ENCODE measurements around the gene CHPF2.

CHPF2 gene

DNA sequence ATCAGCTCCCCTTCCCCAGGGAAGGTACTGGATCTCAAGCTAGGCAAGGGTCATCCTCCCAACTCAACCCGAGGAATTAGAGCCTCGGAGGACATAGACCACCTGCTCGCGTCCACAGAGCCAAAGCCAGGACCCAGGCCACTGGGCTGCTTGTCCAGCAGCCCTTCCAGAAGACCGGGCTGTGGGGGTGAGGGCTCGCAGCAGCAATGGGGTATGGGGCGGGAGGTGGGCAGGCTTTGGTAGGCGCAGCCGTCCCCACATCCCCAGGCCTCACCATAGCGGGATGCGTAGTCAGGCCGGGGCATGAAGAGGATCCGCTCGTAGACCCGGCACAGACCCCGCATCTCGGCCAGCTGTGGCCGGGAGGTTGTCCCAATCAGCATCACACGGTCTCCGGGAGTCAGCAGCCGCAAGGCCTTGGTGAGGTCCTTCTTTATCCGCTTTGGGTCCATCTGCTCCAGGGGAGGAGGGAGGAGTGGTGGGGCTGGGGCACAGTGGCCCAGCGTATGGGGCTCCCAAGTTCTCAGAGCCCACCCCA is 40.2 kb upstream of the CHPF2 start:
- Histone ChIP-seq H3K4ac (ENCODE audit: low read depth, low read length) (no peak overlapping the region), H2BK12ac (ENCODE audit: low read length) (no peak overlapping the region), H4K8ac (ENCODE audit: low read depth, low read length) (no peak overlapping the region), H3K36me3 (ENCODE audit: control insufficient read depth in 1 of 2, insufficient read depth in 2 of 2, low read length in 2 of 2) (no peaks in the 10 kb centered on the region), H3K27me3 (ENCODE audit: insufficient read depth, low read length) (no peaks in the 10 kb centered on the region), H3K79me1 (ENCODE audit: low read length) (no peaks in the 10 kb centered on the region), H3K9me3 (ENCODE audit: insufficient read depth, low read depth, low read length) (no peaks in the 10 kb centered on the region), H4K91ac (ENCODE audit: low read depth, low read length) (no peak overlapping the region), H3K79me2 (ENCODE audit: control insufficient read depth, insufficient read depth, low read length, poor library complexity) (no peaks in the 10 kb centered on the region), H4K12ac (ENCODE audit: low read depth, low read length) (no peak overlapping the region), H3K4me1 (ENCODE audit: control insufficient read depth in 1 of 2, insufficient read depth in 2 of 2, low read length in 2 of 2) (no peaks in the 10 kb centered on the region), H3K27ac (ENCODE audit: low read depth, low read length) (no peak overlapping the region), H2BK120ac (ENCODE audit: insufficient read depth, low read length, poor library complexity) (no peak overlapping the region), H3K9ac (ENCODE audit: low read length) (no peak overlapping the region), H2AFZ (ENCODE audit: insufficient read depth, low read length, poor library complexity) (no peak overlapping the region), H3K14ac (ENCODE audit: low read length) (no peak overlapping the region), H3K4me2 (ENCODE audit: low read length) (no peak overlapping the region), H3K18ac (ENCODE audit: low read length) (no peak overlapping the region), H3K4me3 (ENCODE audit: low read depth, low read length) (no peak overlapping the region), H3K23ac (ENCODE audit: low read length) (no peak overlapping the region), H2AK5ac (ENCODE audit: low read length) (no peak overlapping the region), H2BK5ac (ENCODE audit: low read depth, low read length, poor library complexity) (no peak overlapping the region)
- WGBS (ENCODE audit: extremely low coverage, insufficient coverage, insufficient read length): no CpG with 5 or more reads among the region's 23 CpGs
- DNase-seq: no peak

DNA sequence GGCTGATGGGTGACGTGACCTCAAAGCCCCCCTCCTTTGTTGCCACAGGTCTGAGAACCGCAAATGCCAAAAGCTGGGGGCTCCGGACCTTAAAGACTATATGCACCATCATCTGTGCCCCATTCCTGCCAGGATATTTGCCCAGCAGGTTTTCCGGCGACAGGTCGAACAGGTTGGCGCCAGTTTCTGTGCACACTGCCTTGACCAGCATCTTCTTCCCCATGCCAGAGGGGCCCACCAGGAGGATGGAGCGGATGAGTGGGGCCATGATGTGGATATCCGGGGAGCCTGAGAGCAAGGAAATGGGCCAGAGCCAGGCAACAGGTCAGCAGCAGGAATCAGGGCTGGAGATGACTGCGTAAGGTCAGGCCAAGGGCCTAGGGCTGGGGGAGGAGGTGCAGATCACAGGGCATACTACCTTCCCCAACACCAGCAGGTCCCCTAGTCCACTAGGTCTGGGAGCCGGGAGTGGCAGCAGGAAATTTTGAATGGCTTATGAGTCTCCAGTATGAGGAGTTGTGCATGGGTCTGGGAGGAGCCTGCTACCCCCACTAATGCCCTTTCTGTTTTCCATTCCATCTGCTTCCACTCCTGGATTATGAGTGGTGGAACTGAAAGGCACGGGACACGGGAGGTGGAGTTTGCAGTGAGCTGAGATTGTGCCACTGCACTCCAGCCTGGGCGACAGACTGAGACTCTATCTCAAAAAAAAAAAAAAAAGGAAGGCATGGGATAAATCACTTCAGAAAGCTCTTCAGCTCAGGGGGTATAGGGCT is 38.9 kb upstream of the CHPF2 start:
- H2BK5ac ChIP-seq (ENCODE audit: low read depth, low read length, poor library complexity): no peak overlapping the region
- H3K27me3 ChIP-seq (ENCODE audit: insufficient read depth, low read length): no peaks in the 10 kb centered on the region
- H4K12ac ChIP-seq (ENCODE audit: low read depth, low read length): no peak overlapping the region
- H4K91ac ChIP-seq (ENCODE audit: low read depth, low read length): no peak overlapping the region
- no peak overlapping the region for H2AFZ ChIP-seq (ENCODE audit: insufficient read depth, low read length, poor library complexity)
- no peak overlapping the region for H3K4me2 ChIP-seq (ENCODE audit: low read length)
- H3K9me3 ChIP-seq (ENCODE audit: insufficient read depth, low read depth, low read length): peaks cover 1% of the 10 kb centered on the region
- no peaks in the 10 kb centered on the region for H3K36me3 ChIP-seq (ENCODE audit: control insufficient read depth in 1 of 2, insufficient read depth in 2 of 2, low read length in 2 of 2)
- no peaks in the 10 kb centered on the region for H3K79me2 ChIP-seq (ENCODE audit: control insufficient read depth, insufficient read depth, low read length, poor library complexity)
- no peak overlapping the region for H2BK12ac ChIP-seq (ENCODE audit: low read length)
- no peak overlapping the region for H4K8ac ChIP-seq (ENCODE audit: low read depth, low read length)
- H3K4ac ChIP-seq (ENCODE audit: low read depth, low read length): no peak overlapping the region
- no peak overlapping the region for H3K4me3 ChIP-seq (ENCODE audit: low read depth, low read length)
- H3K27ac ChIP-seq (ENCODE audit: low read depth, low read length): no peak overlapping the region
- no peak for DNase-seq
- H3K14ac ChIP-seq (ENCODE audit: low read length): no peak overlapping the region
- no peak overlapping the region for H2BK120ac ChIP-seq (ENCODE audit: insufficient read depth, low read length, poor library complexity)
- WGBS (ENCODE audit: extremely low coverage, insufficient coverage, insufficient read length): no CpG with 5 or more reads among the region's 14 CpGs
- H3K18ac ChIP-seq (ENCODE audit: low read length): no peak overlapping the region
- no peak overlapping the region for H3K9ac ChIP-seq (ENCODE audit: low read length)
- no peaks in the 10 kb centered on the region for H3K79me1 ChIP-seq (ENCODE audit: low read length)
- H3K4me1 ChIP-seq (ENCODE audit: control insufficient read depth in 1 of 2, insufficient read depth in 2 of 2, low read length in 2 of 2): no peaks in the 10 kb centered on the region
- H3K23ac ChIP-seq (ENCODE audit: low read length): no peak overlapping the region
- H2AK5ac ChIP-seq (ENCODE audit: low read length): no peak overlapping the region

DNA sequence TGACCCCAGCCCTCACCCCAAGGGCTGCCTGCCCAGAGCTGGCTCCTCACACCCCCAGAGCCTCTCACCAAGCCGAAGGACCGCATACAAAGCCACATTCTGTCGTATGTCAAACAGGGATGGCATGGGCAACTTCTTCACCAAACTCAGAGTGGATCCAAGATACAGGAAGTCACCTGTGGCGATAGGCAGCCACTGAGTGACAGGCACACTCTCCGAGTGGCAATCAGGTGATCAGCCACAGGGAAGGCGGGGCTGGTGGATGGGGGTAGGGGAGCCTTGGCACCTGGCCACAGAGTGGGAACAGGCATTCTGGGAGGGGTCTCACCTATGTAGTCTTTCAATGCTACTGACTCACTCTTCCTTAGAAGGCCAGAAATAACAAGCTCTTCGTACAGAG is 38.1 kb upstream of the CHPF2 start:
- no peak overlapping the region for H4K91ac ChIP-seq (ENCODE audit: low read depth, low read length)
- H3K27me3 ChIP-seq (ENCODE audit: insufficient read depth, low read length): no peaks in the 10 kb centered on the region
- H2BK5ac ChIP-seq (ENCODE audit: low read depth, low read length, poor library complexity): no peak overlapping the region
- peaks cover 3% of the 10 kb centered on the region for H3K9me3 ChIP-seq (ENCODE audit: insufficient read depth, low read depth, low read length)
- H3K36me3 ChIP-seq (ENCODE audit: control insufficient read depth in 1 of 2, insufficient read depth in 2 of 2, low read length in 2 of 2): no peaks in the 10 kb centered on the region
- no peaks in the 10 kb centered on the region for H3K79me1 ChIP-seq (ENCODE audit: low read length)
- no peak overlapping the region for H3K18ac ChIP-seq (ENCODE audit: low read length)
- no peak overlapping the region for H2BK120ac ChIP-seq (ENCODE audit: insufficient read depth, low read length, poor library complexity)
- no peak overlapping the region for H3K4ac ChIP-seq (ENCODE audit: low read depth, low read length)
- no peak for DNase-seq
- WGBS (ENCODE audit: extremely low coverage, insufficient coverage, insufficient read length): no CpG with 5 or more reads among the region's 7 CpGs
- no peak overlapping the region for H4K8ac ChIP-seq (ENCODE audit: low read depth, low read length)
- no peak overlapping the region for H4K12ac ChIP-seq (ENCODE audit: low read depth, low read length)
- H2AFZ ChIP-seq (ENCODE audit: insufficient read depth, low read length, poor library complexity): no peak overlapping the region
- H3K4me3 ChIP-seq (ENCODE audit: low read depth, low read length): no peak overlapping the region
- no peak overlapping the region for H3K4me2 ChIP-seq (ENCODE audit: low read length)
- no peak overlapping the region for H3K27ac ChIP-seq (ENCODE audit: low read depth, low read length)
- H3K14ac ChIP-seq (ENCODE audit: low read length): no peak overlapping the region
- H2BK12ac ChIP-seq (ENCODE audit: low read length): no peak overlapping the region
- no peaks in the 10 kb centered on the region for H3K79me2 ChIP-seq (ENCODE audit: control insufficient read depth, insufficient read depth, low read length, poor library complexity)
- no peak overlapping the region for H3K23ac ChIP-seq (ENCODE audit: low read length)
- no peak overlapping the region for H2AK5ac ChIP-seq (ENCODE audit: low read length)
- no peaks in the 10 kb centered on the region for H3K4me1 ChIP-seq (ENCODE audit: control insufficient read depth in 1 of 2, insufficient read depth in 2 of 2, low read length in 2 of 2)
- H3K9ac ChIP-seq (ENCODE audit: low read length): no peak overlapping the region

DNA sequence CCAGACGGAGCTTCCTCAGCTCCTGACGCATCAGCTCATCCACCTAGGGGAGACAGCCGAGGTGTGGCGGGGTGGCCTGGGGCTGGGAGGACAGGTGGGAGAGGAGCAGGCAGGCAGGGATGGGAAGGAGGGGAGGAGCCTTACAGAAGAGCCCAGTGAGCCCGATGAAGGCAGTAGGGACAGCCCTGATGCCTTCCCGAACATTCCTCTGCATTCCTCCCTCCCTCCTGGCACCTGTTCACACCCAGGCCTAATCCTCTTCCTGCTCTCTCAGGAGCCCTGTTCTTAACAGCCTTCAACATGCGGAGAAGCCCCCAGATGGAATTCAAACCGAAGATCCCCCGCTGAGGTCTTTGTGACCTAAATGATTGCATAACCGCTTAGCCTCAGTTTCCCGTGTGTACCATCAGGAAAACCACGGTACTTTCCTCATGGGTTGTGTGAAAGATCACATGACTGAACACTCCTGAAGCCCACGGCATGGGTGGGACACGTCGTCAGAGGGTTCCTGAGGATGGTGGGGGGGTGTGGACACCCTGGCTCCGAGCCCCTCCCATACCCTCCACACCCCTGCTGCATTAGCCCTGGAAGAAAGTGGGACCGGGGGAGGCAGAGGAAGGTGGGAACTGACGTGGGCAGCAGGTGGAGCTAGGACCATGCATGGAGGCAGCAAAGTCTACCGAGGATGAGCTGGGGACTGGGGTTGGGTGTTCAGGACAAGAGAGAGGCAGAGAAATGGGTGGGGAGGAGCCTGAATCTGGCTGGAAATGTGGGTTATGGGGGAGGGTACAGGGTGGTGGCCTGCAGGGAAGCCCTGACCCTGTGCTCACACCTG is 36.5 kb upstream of the CHPF2 start:
- H2BK5ac ChIP-seq (ENCODE audit: low read depth, low read length, poor library complexity): no peak overlapping the region
- no peak overlapping the region for H3K4ac ChIP-seq (ENCODE audit: low read depth, low read length)
- H4K12ac ChIP-seq (ENCODE audit: low read depth, low read length): no peak overlapping the region
- no peaks in the 10 kb centered on the region for H3K36me3 ChIP-seq (ENCODE audit: control insufficient read depth in 1 of 2, insufficient read depth in 2 of 2, low read length in 2 of 2)
- H2AK5ac ChIP-seq (ENCODE audit: low read length): no peak overlapping the region
- H2BK120ac ChIP-seq (ENCODE audit: insufficient read depth, low read length, poor library complexity): no peak overlapping the region
- H3K9ac ChIP-seq (ENCODE audit: low read length): no peak overlapping the region
- no peak overlapping the region for H3K23ac ChIP-seq (ENCODE audit: low read length)
- H3K79me2 ChIP-seq (ENCODE audit: control insufficient read depth, insufficient read depth, low read length, poor library complexity): no peaks in the 10 kb centered on the region
- H3K27ac ChIP-seq (ENCODE audit: low read depth, low read length): no peak overlapping the region
- H4K8ac ChIP-seq (ENCODE audit: low read depth, low read length): no peak overlapping the region
- H2AFZ ChIP-seq (ENCODE audit: insufficient read depth, low read length, poor library complexity): no peak overlapping the region
- H3K9me3 ChIP-seq (ENCODE audit: insufficient read depth, low read depth, low read length): peaks cover 3% of the 10 kb centered on the region
- no peaks in the 10 kb centered on the region for H3K79me1 ChIP-seq (ENCODE audit: low read length)
- H3K14ac ChIP-seq (ENCODE audit: low read length): no peak overlapping the region
- no peak overlapping the region for H3K4me3 ChIP-seq (ENCODE audit: low read depth, low read length)
- no peaks in the 10 kb centered on the region for H3K27me3 ChIP-seq (ENCODE audit: insufficient read depth, low read length)
- H4K91ac ChIP-seq (ENCODE audit: low read depth, low read length): no peak overlapping the region
- H3K4me2 ChIP-seq (ENCODE audit: low read length): no peak overlapping the region
- no peak overlapping the region for H3K18ac ChIP-seq (ENCODE audit: low read length)
- WGBS (ENCODE audit: extremely low coverage, insufficient coverage, insufficient read length): no CpG with 5 or more reads among the region's 19 CpGs
- peaks cover 4 to 7% of the 10 kb centered on the region in 2 experiments for H3K4me1 ChIP-seq (ENCODE audit: control insufficient read depth in 1 of 2, insufficient read depth in 2 of 2, low read length in 2 of 2)
- no peak for DNase-seq
- H2BK12ac ChIP-seq (ENCODE audit: low read length): no peak overlapping the region

Measured in trophoblast cell (in vitro differentiated cells and primary cell).